NCI-H345 treated with DMSO at 0.1 percent for 48 hours (cell line): ENCODE data around the gene CUX1.
"Not testable (repeated sequence)": the region's sequence is repeated elsewhere in the genome, so short reads cannot be mapped to it uniquely, and the experiment has no call there.

Experiments used
- DNase-seq: peaks from one replicate; lab custom pipeline; 2025; ENCODE audit not compliant: unreplicated experiment; lab: John Stamatoyannopoulos, UW

CUX1 gene

DNA sequence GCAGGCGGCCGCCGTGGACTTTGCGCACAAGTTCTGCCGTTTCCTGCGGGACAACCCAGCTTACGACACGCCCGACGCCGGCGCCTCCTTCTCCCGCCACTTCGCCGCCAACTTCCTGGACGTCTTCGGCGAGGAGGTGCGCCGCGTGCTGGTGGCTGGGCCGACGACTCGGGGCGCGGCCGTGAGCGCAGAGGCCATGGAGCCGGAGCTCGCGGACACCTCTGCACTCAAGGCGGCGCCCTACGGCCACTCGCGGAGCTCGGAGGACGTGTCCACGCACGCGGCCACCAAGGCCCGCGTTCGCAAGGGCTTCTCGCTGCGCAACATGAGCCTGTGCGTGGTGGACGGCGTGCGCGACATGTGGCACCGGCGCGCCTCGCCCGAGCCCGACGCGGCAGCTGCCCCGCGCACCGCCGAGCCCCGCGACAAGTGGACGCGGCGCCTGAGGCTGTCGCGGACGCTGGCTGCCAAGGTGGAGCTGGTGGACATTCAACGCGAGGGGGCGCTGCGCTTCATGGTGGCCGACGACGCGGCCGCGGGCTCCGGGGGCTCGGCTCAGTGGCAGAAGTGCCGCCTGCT lies 483.3 kb downstream of the CUX1 start:
- no peak for DNase-seq

- DNase-seq, result not testable (repeated sequence)
Observed at GRCh38 chr7:102301367-102301766, 483.9 kb downstream of the CUX1 start.

- no peak for DNase-seq
Observed at GRCh38 chr7:102302025-102302424, 484.6 kb downstream of the CUX1 start.

GRCh38 chr7:102303669-102304422 lies 486.4 kb downstream of the CUX1 start:
- DNase-seq, result no peak

DNA sequence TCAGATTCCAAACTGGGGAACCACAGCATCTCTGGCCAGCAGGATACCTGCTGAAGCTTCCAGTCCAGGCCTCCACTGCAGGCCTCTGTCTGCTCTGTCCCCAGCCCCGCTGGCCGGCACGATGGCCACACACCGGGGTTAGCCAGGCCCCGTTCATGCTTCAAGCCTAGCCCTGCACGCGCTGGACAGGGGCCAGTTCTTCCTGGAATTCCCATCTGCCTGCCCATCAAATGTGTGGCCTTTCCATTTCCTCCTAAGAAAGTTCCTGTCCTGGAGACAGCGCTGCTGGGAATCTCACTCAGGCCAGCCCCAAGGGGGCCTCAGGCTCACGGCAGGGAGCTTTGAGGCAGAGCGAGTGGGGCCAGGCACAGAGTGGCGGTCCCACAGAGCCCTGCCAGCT lies 487.2 kb downstream of the CUX1 start:
- DNase-seq, result no peak

DNA sequence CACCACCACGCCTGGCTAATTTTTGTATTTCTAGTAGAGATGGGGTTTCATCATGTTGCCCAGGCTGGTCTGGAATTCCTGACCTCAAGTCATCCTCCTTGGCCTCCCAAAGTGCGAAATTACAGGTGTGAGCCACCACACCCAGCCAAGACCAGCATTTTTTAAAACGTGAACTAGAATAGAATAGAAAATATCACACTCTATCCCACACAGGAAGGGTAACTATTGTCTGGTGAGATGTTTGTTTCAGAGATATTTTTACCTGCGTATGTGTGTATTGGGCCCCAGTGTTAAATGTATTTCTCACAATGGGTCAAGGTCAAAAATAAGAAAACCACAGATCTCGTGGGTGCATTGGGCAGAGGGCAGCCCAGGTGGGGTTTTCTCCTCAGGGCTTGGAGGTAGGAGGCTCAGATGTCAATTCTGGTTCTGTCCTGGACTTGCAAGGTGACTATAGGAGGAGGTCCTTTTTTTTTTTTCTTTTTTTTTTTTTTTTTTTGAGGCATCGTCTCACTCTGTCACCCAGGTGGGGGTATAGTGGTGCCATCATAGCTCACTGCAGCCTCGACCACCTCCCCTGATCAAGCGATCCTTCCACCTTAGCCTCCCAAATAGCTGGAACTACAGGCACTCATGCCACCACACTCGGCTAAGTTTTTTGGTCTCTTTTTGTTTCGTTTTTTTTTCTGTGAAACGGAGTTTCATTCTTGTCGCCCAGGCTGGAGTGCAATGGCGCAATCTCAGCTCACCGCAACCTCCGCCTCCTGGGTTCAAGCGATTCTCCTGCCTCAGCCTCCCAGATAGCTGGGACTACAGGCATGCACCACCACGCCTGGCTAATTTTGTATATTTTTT lies 488.2 kb downstream of the CUX1 start:
- DNase-seq, result no peak

- no peak for DNase-seq
Observed at GRCh38 chr7:102306916-102307677, 489.7 kb downstream of the CUX1 start.

DNA sequence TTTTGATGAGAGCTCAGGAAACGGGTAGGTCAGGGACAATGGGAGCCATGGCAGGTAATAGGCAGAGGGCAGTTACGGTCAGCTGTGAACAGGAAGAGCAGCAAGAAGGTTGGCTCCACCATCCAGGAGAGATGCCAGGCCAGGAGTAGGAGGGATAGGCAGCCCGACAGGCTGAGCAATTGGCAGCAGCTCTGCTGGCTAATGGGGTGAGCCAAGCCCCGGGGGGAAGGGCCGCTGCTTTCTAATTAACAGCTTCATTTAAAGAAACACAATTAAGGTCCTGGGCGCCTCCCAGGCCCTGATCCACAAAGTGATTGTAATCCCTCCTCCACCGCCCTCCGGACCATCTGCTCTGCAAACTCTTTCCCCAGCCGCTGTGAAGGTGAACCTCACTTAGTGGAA lies 493.0 kb downstream of the CUX1 start:
- no peak for DNase-seq

GRCh38 chr7:102312317-102312716 lies 494.9 kb downstream of the CUX1 start:
- no peak for DNase-seq

- DNase-seq, result no peak
Observed at GRCh38 chr7:102313997-102314780, 496.8 kb downstream of the CUX1 start.

DNA sequence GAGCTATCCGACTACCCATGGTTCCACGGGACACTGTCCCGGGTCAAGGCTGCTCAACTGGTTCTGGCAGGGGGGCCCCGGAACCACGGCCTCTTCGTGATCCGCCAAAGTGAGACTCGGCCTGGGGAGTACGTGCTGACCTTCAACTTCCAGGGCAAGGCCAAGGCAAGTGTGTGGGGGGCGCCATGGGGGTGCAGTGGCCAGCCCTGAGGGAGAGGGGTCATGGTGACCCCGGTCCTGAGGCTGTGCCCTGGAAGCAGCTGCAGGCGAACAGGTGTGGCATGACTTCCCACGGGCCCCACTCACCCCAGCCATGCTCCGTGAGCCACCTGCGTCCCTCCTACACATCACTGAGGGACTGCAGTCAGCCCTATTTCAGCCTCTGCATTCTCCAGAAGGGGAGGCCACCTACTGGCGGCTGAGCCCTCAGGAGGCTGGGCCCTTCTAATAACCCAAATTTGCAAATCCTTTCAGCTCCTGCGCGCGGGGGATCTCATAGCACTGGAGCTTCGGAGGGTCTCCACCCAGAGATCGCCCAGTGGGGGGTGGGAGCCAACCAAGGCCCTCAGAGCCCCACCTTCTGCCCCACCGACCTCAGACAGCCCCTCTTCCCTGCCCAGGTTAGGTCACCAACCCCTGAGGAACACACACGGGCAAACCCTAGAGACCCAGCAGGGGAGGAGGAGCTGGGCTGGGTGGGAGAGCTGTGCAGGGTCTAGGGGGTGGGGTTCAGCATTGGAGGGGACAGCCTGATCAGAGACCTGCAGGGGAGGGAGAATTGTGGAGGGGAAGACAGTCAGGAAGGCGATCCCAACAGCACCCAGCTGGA lies 500.0 kb downstream of the CUX1 start:
- no peak for DNase-seq

- no peak for DNase-seq
Observed at GRCh38 chr7:102318482-102318971, 501.1 kb downstream of the CUX1 start.

GRCh38 chr7:102319671-102320070 lies 502.2 kb downstream of the CUX1 start:
- no peak for DNase-seq

- no peak for DNase-seq
Observed at GRCh38 chr7:102320181-102320580, 502.8 kb downstream of the CUX1 start.

DNA sequence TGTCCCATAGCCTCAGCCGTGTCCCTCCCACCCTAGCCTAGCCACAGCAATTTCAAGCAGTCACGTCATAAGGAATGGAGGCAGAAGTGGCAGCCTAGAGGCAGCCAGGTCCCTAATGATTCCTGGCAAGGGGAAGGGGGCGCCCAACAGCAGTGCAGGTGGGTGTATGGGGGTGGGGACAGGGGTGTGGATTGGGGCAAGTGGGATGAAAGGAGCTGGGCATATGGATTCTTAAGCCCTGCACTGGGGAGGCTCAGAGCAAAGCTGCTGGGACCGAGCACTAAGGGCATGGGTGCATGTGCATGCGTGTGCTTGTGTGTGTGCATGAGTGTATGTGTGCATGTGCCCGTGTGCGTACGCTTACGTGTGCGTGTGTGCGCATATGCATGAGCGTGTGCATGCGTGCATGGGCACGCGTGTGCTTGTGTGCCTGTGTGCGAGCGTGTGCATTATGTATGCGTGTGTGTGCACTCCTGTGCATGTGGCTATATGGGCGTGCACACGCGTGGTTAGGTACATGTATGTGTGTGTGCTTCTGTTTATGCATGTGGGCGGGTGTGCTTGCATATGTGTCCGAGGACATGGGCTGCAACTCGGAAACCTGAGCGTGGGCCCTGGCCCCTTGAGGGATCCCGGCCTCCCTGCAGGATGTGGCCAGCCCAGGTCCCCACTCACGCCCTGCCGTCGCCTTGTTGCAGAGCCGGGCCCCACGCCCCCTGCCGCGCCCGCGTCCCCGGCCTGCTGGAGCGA lies 503.4 kb downstream of the CUX1 start:
- DNase-seq, result no peak

GRCh38 chr7:102321351-102322201 lies 504.1 kb downstream of the CUX1 start:
- DNase-seq, result no peak

- DNase-seq, result no peak
Observed at GRCh38 chr7:102322202-102322715, 504.8 kb downstream of the CUX1 start.

- no peak for DNase-seq
Observed at GRCh38 chr7:102323914-102324195, 506.4 kb downstream of the CUX1 start.
